ENCODE measurements around the gene PPP1R11. TPM values are rescaled to one million over a fixed set of nuclear protein-coding genes. Genes with fewer than 3 reads are reported as not detected.
A peak's percentile ranks its signal among the peaks of the same experiment; 100 is the strongest.

The PPP1R11 gene
- total and polyA plus RNA-seq, 9 of the 15 experiments (the other 6 are each of a cell fraction or from before 2014, with no cell fraction given), result 17.8 to 94.8 (median 44.6) TPM

DNA sequence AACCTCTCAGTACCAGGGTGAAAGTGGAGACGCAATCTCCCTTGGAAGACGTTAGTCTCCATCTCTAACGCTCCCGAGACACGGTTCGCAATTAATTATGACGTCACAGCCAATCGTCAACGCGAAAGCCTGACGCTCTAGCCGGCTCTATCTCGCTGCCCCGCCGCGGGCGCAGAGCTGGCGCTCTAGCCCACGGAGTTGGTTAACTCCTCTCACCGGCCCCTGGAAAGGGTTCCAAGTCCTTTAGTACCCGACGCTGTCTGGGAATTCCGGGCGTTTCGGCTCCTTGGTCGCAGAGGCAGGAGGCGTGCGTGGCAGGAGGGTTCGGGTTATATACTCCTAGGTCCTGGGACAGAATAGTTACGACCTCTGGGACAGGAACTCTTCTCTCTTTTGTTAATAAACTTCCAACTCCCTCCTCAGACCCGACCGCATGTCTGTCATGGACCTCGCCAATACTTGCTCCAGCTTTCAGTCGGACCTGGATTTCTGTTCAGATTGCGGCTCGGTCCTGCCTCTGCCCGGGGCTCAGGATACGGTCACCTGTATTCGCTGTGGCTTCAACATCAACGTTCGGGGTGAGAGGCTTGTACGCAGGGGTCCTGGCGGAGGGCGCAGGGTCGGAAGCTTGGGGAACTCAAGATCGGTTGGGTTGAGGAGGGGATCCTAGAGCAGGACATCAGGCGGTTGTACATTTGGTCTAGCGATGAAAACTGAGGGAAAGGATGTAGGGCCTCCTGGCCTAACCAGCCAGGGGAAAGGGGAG lies 5.7 kb upstream of the PPP1R11 start, which contains the start of gene POLR1H (continued):
- TF ChIP-seq, protein P1, sequence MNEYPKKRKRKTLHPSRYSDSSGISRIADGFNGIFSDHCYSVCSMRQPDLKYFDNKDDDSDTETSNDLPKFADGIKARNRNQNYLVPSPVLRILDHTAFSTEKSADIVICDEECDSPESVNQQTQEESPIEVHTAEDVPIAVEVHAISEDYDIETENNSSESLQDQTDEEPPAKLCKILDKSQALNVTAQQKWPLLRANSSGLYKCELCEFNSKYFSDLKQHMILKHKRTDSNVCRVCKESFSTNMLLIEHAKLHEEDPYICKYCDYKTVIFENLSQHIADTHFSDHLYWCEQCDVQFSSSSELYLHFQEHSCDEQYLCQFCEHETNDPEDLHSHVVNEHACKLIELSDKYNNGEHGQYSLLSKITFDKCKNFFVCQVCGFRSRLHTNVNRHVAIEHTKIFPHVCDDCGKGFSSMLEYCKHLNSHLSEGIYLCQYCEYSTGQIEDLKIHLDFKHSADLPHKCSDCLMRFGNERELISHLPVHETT (CRISPR knock-in tag; conservative IDR thresholded peaks at IDR 0.05 in 1 of 2, IDR thresholded peaks at IDR 0.05 in 1 of 2), result peak in 1 of 2 experiments; percentile 69; a peak in 2 of 4 replicates
- TF ChIP-seq SMAD1 (IDR thresholded peaks at IDR 0.05; ENCODE audit: low read depth, low read length, partially characterized antibody), result peak; percentile 92
- TF ChIP-seq, protein P2, sequence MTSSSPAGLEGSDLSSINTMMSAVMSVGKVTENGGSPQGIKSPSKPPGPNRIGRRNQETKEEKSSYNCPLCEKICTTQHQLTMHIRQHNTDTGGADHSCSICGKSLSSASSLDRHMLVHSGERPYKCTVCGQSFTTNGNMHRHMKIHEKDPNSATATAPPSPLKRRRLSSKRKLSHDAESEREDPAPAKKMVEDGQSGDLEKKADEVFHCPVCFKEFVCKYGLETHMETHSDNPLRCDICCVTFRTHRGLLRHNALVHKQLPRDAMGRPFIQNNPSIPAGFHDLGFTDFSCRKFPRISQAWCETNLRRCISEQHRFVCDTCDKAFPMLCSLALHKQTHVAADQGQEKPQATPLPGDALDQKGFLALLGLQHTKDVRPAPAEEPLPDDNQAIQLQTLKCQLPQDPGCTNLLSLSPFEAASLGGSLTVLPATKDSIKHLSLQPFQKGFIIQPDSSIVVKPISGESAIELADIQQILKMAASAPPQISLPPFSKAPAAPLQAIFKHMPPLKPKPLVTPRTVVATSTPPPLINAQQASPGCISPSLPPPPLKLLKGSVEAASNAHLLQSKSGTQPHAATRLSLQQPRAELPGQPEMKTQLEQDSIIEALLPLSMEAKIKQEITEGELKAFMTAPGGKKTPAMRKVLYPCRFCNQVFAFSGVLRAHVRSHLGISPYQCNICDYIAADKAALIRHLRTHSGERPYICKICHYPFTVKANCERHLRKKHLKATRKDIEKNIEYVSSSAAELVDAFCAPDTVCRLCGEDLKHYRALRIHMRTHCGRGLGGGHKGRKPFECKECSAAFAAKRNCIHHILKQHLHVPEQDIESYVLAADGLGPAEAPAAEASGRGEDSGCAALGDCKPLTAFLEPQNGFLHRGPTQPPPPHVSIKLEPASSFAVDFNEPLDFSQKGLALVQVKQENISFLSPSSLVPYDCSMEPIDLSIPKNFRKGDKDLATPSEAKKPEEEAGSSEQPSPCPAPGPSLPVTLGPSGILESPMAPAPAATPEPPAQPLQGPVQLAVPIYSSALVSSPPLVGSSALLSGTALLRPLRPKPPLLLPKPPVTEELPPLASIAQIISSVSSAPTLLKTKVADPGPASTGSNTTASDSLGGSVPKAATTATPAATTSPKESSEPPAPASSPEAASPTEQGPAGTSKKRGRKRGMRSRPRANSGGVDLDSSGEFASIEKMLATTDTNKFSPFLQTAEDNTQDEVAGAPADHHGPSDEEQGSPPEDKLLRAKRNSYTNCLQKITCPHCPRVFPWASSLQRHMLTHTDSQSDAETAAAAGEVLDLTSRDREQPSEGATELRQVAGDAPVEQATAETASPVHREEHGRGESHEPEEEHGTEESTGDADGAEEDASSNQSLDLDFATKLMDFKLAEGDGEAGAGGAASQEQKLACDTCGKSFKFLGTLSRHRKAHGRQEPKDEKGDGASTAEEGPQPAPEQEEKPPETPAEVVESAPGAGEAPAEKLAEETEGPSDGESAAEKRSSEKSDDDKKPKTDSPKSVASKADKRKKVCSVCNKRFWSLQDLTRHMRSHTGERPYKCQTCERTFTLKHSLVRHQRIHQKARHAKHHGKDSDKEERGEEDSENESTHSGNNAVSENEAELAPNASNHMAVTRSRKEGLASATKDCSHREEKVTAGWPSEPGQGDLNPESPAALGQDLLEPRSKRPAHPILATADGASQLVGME (CRISPR knock-in tag; IDR thresholded peaks at IDR 0.05), result peak; percentile 8
- TF ChIP-seq PHB2 (IDR thresholded peaks at IDR 0.05; ENCODE audit: low read depth), result 0 out of 2 replicates have a peak, but pooled peaks have one; percentile 11
- TF ChIP-seq ELF2 (CRISPR knock-in tag; IDR thresholded peaks at IDR 0.05), result no peak
- 0 out of 4 replicates have a peak, but pooled peaks of 1 of the 2 experiments have one; percentile 67 for TF ChIP-seq ARNT (IDR thresholded peaks at IDR 0.05)
- TF ChIP-seq CHCHD3 (CRISPR knock-in tag; IDR thresholded peaks at IDR 0.05), result no peak
- TF ChIP-seq ZNF445 (CRISPR knock-in tag; IDR thresholded peaks at IDR 0.05; ENCODE audit: low read depth), result 0 out of 2 replicates have a peak, but pooled peaks have one; percentile 19
- TF ChIP-seq MYBL2 (IDR thresholded peaks at IDR 0.05; ENCODE audit: low read depth), result peak; percentile 80
- no peak for TF ChIP-seq MYBL2 (CRISPR knock-in tag; IDR thresholded peaks at IDR 0.05; ENCODE audit: borderline replicate concordance)
- TF ChIP-seq SETDB1 (IDR thresholded peaks at IDR 0.05; ENCODE audit: low read length), result no peak
- no peak for TF ChIP-seq HDAC6 (IDR thresholded peaks at IDR 0.05; ENCODE audit: low read depth, low read length)
- TF ChIP-seq RCOR1 (IDR thresholded peaks at IDR 0.05; ENCODE audit: borderline replicate concordance in 1 of 2, low read depth in 2 of 2, low read length in 2 of 2), result peak in 1 of 2 experiments; percentile 50; a peak in 1 of 4 replicates
- TF ChIP-seq, protein P3, sequence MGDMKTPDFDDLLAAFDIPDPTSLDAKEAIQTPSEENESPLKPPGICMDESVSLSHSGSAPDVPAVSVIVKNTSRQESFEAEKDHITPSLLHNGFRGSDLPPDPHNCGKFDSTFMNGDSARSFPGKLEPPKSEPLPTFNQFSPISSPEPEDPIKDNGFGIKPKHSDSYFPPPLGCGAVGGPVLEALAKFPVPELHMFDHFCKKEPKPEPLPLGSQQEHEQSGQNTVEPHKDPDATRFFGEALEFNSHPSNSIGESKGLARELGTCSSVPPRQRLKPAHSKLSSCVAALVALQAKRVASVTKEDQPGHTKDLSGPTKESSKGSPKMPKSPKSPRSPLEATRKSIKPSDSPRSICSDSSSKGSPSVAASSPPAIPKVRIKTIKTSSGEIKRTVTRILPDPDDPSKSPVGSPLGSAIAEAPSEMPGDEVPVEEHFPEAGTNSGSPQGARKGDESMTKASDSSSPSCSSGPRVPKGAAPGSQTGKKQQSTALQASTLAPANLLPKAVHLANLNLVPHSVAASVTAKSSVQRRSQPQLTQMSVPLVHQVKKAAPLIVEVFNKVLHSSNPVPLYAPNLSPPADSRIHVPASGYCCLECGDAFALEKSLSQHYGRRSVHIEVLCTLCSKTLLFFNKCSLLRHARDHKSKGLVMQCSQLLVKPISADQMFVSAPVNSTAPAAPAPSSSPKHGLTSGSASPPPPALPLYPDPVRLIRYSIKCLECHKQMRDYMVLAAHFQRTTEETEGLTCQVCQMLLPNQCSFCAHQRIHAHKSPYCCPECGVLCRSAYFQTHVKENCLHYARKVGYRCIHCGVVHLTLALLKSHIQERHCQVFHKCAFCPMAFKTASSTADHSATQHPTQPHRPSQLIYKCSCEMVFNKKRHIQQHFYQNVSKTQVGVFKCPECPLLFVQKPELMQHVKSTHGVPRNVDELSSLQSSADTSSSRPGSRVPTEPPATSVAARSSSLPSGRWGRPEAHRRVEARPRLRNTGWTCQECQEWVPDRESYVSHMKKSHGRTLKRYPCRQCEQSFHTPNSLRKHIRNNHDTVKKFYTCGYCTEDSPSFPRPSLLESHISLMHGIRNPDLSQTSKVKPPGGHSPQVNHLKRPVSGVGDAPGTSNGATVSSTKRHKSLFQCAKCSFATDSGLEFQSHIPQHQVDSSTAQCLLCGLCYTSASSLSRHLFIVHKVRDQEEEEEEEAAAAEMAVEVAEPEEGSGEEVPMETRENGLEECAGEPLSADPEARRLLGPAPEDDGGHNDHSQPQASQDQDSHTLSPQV (IDR thresholded peaks at IDR 0.05), result no peak
- peak in 1 of 2 experiments; percentile 35; a peak in 1 of 3 replicates for TF ChIP-seq CBX3 (IDR thresholded peaks at IDR 0.05; ENCODE audit: borderline replicate concordance in 1 of 2, low read length in 2 of 2)
